GM19467 (cell line): ENCODE measurements around the gene IFITM2.
"Not testable (repeated sequence)": the region's sequence is repeated elsewhere in the genome, so short reads cannot be mapped to it uniquely, and the experiment has no call there.

Experiments used
- ATAC-seq: cut with Tn5 transposase; IDR thresholded peaks from one replicate; pipeline ENCODE4 v1.9.1; 2021; ENCODE audit warnings: mild to moderate bottlenecking, moderate library complexity; ENCODE audit not compliant: unreplicated experiment

Gene IFITM2

DNA sequence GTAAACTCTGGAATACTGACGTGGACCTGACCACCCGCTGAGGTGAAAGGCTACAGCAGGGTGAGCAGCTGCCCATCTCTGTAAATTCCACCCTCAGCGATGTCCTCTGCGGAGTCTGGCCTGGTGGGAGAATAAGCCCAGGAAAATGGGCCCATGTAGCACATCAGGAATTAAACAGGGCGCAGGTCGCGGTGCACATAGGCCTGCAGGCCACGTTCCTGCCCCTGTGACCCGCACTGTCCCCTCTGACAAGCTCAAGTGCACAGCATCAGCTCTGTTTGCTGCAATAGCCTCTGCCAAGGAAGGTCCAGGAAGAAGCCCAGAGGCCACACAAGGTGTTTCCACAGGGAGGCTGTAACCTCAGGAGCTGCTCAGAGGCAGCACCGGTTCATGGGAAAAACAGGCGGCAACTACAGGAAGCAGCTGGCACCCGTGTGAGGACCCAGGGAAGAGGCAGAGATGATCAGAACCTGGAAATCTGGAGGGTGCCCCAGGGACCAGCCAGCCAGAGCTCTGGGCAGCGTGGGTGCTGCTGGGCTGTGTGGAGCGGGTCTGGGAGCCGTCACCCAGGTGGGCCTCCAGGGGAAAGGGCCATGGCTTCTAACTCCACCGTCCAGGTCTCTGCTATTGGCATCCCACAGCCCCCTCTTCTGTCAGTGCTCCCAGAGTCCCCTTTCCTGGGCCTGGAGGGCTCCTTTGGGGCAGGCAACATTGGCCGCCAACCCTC lies 808 bp upstream of the IFITM2 start:
- no peak for ATAC-seq

DNA sequence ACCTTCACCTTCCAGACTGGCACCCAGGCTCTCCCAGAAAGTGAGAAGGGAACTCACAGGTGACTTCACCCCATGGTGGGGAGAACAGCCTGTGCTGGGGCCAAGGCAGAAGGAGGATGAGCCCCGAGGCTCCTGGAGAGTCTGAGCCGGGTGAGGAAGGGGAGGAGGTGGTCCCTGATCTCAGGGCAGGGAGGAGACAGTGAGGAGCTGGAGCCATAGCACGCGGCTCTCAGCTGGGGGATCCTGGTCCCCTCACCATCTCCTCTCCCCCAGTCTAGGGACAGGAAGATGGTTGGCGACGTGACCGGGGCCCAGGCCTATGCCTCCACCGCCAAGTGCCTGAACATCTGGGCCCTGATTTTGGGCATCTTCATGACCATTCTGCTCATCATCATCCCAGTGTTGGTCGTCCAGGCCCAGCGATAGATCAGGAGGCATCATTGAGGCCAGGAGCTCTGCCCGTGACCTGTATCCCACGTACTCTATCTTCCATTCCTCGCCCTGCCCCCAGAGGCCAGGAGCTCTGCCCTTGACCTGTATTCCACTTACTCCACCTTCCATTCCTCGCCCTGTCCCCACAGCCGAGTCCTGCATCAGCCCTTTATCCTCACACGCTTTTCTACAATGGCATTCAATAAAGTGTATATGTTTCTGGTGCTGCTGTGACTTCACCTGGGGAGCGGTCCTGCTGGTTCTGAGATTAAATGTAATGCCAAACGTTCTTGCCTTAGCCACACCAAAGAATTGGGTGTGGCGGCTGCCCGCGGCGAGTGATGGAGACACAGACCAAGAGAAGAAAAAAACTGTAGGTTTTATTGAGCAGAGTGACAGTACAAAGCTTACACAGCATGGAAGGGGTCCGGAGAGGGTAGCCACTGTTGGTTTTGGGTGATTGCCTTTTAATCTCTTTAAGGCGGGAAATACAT lies 1.4 kb downstream of the IFITM2 start:
- not testable (repeated sequence) for ATAC-seq

DNA sequence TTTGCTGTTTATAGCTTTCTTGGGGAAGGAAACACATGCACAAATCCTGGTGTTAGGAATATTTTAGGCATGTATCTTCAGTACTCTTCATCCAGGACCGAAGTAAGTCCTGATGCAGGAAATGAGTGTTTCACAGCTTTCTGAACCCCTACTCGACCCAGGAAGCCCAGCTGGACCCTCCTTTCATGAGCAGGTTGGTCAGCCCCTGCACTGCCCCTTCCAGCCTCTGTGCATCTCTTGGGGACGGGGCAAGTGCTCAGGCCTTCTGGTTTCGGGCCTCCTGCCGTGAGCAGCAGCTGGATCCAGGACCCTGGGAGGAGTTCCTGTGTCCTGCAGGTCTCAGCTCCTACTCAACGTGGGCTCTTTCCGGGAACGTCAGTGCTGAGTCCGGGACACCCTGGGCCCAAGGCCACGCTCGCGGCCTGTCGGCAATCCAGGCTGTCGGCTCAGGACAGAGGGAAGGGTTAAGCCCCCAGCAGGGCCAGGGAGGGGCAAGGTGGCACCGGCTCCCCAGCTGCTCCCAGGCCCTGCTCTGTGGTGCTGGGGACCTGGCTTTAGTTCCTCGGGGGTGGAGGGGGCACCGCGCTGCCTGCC lies 2.5 kb downstream of the IFITM2 start:
- not testable (repeated sequence) for ATAC-seq

DNA sequence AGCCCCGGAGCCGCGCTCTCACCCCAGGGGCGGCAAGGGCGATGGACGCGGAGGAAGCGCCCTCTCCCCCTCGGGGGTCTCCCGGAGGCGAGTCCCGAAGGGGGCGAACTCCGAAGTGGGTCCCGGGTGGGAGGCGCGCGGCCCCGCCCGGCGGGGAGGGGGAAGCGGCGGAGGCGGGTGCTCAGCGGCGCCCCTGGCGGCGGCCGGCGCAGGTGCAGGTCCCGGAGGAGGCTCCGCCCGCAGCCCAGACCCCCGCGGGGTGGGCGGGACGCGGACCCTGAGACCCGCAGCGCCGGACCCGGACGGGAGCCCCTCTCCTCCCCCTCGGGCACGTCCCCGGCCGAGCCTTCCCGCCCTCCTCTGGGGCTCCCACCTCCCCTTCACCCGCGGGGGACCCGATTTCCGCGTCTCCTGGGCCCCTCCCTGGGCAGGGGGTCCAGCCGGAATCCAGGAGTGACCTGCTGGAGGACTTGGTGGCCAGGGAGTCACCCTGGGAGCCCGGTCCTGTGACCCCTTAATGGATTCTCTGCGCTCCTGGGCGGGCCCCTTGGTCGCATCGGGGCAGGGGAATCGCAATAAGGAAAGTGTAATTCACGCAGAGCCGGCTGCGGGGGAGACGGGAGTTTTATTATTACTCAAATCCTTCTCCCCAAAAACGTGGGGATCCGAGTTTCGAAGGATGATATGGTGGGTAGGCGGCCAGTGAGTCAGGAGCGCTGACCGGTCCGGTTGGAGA lies 3.6 kb downstream of the IFITM2 start:
- not testable (repeated sequence) for ATAC-seq

DNA sequence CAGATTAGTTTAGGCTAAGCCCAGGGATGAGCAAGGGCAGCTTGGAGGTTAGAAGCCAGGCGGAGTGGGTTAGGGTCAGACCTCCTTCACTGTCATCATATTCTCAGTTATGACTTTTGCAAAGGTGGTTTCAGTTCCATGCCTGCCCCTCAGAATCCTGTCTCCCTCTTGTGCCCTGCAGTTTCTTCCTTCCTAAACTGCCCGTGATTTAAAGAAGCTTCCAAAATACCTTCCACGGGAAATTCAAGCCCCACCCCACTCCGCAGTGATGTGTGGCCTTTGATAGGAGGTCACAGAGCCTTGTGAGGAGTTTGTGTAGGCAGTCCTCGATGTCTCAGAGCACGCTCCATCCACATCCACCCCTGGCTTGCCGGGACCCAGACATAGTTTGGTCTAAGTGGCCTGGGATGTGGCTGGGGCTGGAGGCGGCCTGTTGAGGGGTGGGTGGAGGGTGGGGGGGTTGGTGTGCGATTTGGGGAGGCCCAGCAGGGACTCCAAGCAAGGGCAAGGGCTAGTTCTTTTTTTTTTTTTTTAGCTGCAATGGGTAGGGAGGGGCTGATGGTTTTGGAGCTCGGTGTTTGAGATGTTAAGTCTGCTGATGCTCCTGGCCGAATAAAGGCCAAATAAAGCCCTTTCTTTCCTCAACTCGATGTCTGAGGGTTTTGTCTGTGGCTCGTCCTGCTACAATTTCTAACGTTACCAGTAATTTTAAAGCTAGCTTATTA lies 4.6 kb downstream of the IFITM2 start:
- ATAC-seq = no peak

DNA sequence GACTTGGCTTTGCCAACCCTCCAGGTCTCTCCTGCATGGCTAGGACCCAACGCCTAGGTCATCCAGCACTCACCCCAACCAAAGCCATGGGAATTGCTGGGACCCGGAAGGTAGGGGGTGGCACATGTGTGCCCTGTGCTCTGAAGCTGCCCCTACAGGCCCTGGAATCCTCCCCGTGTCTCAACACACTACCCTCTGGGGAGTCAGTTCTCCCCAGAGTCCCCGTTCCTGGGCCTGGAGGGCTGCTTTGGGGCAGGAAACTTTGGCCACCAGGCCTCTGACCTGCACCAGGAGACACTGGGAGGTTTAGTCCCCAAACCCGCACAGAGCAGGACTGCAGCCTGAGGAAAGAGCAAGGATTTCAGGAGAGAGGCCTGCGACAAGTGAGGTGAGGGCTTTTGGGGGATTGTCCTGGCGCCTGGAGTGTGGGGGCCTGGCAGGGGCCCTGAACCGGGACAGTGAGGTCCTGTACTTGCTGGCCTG lies 5.7 kb downstream of the IFITM2 start:
- no peak for ATAC-seq

DNA sequence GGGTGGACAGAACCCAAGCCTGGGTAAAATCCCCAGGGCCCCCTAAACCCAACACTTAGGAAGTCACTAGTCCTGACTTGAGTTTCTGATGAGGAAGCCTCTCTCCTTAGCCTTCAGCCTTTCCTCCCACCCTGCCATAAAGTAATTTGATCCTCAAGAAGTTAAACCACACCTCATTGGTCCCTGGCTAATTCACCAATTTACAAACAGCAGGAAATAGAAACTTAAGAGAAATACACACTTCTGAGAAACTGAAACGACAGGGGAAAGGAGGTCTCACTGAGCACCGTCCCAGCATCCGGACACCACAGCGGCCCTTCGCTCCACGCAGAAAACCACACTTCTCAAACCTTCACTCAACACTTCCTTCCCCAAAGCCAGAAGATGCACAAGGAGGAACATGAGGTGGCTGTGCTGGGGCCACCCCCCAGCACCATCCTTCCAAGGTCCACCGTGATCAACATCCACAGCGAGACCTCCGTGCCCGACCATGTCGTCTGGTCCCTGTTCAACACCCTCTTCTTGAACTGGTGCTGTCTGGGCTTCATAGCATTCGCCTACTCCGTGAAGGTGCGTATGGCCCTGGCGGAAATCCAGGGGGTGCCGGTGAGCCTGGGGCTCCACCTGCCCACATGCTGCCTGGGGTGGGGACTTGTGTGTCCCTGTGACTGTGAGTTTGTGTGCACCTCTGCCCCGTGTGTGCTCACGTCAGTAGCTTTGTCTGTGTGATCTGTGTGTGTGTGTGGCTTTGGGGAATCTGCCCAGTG lies 6.4 kb downstream of the IFITM2 start, which contains the start of gene IFITM1:
Gene IFITM1 (plus strand): TSS at position 254 of the 767 bp plus-strand sequence. CDS start 131 bp downstream, at position 385.
- ATAC-seq = peak; percentile 31

DNA sequence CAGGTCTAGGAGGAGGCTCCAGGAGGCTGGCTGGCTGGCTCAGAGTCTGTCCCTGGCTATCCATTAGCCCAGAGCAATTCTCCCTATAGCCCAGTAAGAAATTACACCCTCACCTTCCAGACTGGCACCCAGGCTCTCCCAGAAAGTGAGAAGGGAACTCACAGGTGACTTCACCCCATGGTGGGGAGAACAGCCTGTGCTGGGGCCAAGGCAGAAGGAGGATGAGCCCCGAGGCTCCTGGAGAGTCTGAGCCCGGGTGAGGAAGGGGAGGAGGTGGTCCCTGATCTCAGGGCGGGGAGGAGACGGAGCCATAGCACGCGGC lies 6.9 kb downstream of the IFITM2 start:
- ATAC-seq = not testable (repeated sequence)

DNA sequence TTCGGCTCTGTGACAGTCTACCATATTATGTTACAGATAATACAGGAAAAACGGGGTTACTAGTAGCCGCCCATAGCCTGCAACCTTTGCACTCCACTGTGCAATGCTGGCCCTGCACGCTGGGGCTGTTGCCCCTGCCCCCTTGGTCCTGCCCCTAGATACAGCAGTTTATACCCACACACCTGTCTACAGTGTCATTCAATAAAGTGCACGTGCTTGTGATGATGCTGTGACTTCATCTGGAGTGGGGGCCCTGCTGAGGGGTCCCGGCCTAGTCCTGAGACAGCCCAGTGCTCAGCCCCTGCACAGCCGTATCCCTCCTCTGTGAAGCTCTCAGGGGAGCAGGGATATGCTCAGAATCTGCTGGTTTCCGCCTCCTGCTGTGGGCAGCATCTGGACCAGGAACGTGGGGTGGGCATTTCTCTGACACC lies 7.5 kb downstream of the IFITM2 start:
- no peak for ATAC-seq

DNA sequence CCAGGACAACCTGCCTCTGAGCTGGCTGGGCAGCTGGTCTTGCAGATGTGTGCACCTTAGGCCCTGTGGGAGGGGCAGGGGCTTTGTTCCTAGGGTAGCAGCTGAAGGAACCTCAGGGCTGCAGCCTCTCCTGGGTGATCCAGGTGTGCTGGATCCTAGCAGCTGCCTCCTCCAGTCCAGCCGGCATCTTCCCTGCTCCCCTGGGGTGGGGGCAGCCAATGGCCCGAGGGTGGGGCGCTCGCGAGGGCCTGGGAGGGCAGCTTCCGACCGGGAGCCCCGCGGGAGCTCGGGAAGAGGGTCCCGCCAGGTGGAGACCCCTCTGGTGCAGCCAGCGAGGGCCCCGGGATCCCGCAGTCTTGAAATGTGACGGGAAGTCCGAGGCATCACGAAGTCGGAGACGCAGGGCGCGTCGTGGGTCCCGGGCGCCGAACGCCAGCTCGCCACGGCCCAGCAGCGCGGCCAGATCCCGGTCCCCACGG lies 7.9 kb downstream of the IFITM2 start:
- ATAC-seq = no peak

DNA sequence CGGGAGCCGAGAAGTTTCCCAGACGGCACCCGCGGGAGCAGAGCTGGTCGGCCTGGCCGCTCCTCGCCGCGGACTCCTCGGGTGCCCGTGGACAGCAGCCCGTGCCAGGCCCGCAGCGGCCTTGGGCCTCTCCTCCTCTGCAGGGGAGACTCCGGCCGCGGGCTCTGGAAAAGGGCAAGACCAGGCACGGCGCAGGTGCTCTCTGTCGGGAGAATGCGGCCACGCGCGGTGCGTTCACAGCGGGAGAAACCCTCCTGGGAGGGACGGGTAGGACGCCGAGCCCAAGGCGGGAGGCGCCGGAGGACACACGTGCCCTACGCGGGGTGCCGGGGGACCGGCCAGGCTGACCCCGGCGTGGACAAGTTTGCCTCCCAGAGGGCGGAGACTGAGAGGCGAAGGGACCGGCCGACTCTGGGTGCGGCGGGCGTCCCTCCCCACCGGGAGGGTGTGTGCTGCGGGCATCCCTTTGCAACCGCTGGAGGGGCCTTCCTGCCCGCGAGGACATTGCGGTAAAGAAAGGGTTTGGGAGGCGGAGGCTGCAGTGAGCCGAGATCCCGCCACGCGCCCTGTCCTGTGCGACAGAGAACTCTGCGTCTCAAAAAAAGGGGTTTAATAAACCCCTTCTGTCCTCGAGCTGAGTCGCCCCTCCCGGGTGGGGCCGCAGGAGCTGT lies 8.6 kb downstream of the IFITM2 start:
- no peak for ATAC-seq

DNA sequence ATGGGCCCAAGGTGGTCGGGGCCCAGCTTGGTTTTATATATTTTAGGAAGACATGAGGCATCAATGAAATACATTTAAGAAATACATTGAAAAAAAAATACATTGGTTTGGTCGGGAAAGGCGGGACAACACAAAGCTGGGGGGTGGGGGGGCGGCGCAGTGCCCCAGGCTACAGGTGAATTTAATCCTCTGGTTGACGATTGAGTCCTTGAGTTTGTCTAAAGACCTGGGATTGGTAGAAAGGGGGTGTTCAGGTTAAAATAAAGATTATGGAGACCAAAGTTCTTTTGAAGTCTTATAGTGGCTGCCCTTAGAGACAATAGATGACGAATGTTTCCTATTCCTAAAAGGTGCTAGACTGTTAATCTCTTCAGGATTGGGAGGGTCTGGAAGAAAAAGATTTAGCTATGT lies 9.3 kb downstream of the IFITM2 start:
- ATAC-seq = no peak

DNA sequence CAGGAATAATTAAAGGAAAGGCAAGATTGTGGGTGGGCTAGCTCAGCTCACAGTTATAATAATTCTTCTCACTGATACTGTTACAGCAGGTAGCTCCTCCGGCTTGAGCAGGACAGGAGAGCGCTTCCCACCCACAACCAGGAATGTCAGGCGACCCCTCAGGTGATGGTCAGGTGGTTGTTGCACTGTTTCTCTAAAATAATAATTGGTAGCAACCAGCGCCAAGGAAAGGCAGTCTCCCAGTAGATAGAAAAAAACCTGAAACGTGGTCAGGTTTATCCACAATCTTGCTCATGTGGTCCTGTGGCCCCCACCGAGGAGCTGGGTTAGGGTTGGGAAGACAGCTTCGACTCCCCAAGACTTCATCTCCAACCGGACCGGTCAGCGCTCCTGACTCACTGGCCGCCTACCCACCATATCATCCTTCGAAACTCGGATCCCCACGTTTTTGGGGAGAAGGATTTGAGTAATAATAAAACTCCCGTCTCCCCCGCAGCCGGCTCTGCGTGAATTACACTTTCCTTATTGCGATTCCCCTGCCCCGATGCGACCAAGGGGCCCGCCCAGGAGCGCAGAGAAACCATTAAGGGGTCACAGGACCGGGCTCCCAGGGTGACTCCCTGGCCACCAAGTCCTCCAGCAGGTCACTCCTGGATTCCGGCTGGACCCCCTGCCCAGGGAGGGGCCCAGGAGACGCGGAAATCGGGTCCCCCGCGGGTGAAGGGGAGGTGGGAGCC lies 10.2 kb downstream of the IFITM2 start:
- ATAC-seq = not testable (repeated sequence)

DNA sequence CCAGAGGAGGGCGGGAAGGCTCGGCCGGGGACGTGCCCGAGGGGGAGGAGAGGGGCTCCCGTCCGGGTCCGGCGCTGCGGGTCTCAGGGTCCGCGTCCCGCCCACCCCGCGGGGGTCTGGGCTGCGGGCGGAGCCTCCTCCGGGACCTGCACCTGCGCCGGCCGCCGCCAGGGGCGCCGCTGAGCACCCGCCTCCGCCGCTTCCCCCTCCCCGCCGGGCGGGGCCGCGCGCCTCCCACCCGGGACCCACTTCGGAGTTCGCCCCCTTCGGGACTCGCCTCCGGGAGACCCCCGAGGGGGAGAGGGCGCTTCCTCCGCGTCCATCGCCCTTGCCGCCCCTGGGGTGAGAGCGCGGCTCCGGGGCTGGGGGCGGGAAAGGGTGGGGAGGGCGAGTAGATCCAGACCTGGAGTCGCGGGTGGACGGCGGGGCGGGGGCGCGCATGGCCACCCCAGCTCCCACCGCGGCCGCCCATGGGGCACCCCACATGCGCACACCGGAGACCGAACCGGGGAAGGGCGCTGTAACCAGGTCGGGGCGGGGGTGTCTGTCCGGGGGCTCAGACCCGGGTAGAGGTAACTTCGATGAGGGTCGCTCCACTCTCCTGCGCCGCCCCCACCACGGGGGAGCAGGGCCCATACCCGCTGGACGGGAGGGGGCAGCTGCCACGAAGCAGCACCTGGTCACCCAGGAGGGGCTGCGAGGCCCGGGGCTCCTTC lies 10.9 kb downstream of the IFITM2 start:
- ATAC-seq = not testable (repeated sequence)

DNA sequence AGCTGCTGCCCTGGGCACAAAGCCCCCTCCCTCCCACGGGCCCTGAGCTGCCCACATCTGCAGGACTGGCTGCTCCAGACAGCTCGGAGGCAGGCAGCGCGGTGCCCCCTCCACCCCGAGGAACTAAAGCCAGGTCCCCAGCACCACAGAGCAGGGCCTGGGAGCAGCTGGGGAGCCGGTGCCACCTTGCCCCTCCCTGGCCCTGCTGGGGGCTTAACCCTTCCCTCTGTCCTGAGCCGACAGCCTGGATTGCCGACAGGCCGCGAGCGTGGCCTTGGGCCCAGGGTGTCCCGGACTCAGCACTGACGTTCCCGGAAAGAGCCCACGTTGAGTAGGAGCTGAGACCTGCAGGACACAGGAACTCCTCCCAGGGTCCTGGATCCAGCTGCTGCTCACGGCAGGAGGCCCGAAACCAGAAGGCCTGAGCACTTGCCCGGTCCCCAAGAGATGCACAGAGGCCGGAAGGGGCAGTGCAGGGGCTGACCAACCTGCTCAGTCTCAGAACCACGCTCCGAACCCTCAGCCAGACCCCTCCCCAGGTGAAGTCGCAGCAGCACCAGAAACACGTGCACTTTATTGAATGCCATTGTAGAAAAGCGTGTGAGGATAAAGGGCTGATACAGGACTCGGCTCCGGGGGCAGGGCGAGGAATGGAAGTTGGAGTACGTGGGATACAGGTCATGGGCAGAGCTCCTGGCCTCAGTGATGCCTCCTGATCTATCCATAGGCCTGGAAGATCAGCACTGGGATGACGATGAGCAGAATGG lies 11.7 kb downstream of the IFITM2 start:
- not testable (repeated sequence) for ATAC-seq

DNA sequence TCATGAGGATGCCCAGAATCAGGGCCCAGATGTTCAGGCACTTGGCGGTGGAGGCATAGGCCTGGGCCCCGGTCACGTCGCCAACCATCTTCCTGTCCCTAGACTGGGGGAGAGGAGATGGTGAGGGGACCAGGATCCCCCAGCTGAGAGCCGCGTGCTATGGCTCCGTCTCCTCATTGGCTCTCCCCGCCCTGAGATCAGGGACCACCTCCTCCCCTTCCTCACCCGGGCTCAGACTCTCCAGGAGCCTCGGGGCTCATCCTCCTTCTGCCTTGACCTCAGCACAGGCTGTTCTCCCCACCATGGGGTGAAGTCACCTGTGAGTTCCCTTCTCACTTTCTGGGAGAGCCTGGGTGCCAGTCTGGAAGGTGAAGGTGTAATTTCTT lies 12.3 kb downstream of the IFITM2 start:
- ATAC-seq = not testable (repeated sequence)

DNA sequence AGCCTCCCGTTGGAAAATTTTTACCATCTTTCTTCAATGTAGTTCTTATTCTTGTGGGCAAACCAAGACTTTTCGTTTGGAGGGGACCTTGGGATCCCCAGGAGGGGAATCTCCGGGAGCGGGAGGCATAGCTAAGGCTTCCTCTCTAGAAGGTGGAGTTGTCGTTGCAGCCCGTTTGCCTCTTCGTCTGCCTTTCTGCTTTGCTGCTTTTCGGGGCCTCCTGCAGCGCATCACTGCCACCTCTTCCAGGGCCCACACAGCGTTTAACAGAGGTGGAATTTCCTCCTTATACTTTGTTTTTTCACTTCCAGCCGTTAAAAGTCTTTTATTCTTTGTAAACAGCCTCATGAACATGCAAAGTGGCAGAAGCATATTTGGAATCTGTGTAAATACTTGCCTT lies 16.5 kb downstream of the IFITM2 start:
- no peak for ATAC-seq
